SK-N-SH (cell line): ENCODE results near the gene HTT. TPM values are rescaled to one million over a fixed set of nuclear protein-coding genes. Genes with fewer than 3 reads are reported as not detected.

ENCODE experiments used
- CTCF ChIA-PET: fragments of 300-600, 350-600 bp; formaldehyde crosslinking; extraction: SDS; loops from one replicate; lab custom pipeline; 2021; lab: Yijun Ruan, JAX
- POLR2A ChIA-PET: fragments of 350-600 bp; sonication (Branson Sonifier 250); formaldehyde crosslinking; extraction: SDS; loops from one replicate; lab custom pipeline; 2020; ENCODE audit warnings: antibody characterized with exemption, inconsistent platforms; lab: Yijun Ruan, JAX
- DNase-seq: peaks from one replicate; pipeline ENCODE4 v3.0.0; 2012
- H2AFZ ChIP-seq: fragments of 200-600 bp; sonication (generic); 2 replicates; pipeline ENCODE4 v1.8.1; 2016; ENCODE audit warnings: antibody characterized with exemption, mild to moderate bottlenecking, low read depth
- H3F3A ChIP-seq: fragments of 200-600 bp; sonication (generic); replicated peaks from 2 replicates; pipeline ENCODE3; 2016; ENCODE audit warnings: antibody characterized with exemption, mild to moderate bottlenecking; ENCODE audit not compliant: insufficient read depth
- H3K27ac ChIP-seq, 2 experiments: fragments of 200-500 bp in 1 of 2; fragments of 200-600 bp in 1 of 2; sonication (Bioruptor generic) in 1 of 2; sonication (generic), shearing (Covaris generic) in 1 of 2; 2 replicates each; pipeline versions ENCODE4 v1.5.1 to v1.6.1; 2014 to 2016; ENCODE audit warnings: low read depth in 2 of 2, inconsistent platforms in 1 of 2, low read length in 1 of 2, mild to moderate bottlenecking in 1 of 2, mixed read lengths in 1 of 2
- H3K27me3 ChIP-seq: fragments of 200-600 bp; sonication (generic), shearing (Covaris generic); 2 replicates; pipeline ENCODE4 v1.6.1; 2016; ENCODE audit warnings: mixed run types; ENCODE audit not compliant: insufficient read depth
- H3K36me3 ChIP-seq, 2 experiments: fragments of 200-500 bp in 1 of 2; fragments of 200-600 bp in 1 of 2; sonication (Bioruptor generic) in 1 of 2; sonication (generic) in 1 of 2; replicated peaks in 1 of 2; 2 replicates each; pipeline versions ENCODE3 to v1.5.1; 2014 to 2016; ENCODE audit warnings: low read length in 1 of 2, mild to moderate bottlenecking in 1 of 2; ENCODE audit not compliant: insufficient read depth in 2 of 2, control insufficient read depth in 1 of 2
- H3K4me1 ChIP-seq, 2 experiments: fragments of 200-500 bp in 1 of 2; fragments of 200-600 bp in 1 of 2; sonication (Bioruptor generic) in 1 of 2; sonication (generic), shearing (Covaris generic) in 1 of 2; 2 replicates each; pipeline versions ENCODE4 v1.5.1 to v1.6.1; 2014 to 2016; ENCODE audit warnings: low read depth in 1 of 2, low read length in 1 of 2, mixed run types in 1 of 2; ENCODE audit not compliant: insufficient read depth in 2 of 2, control insufficient read depth in 1 of 2
- H3K4me2 ChIP-seq: fragments of 200-600 bp; sonication (generic), shearing (Covaris generic); 2 replicates; pipeline ENCODE4 v1.6.1; 2017; ENCODE audit warnings: mixed run types
- H3K4me3 ChIP-seq, 2 experiments: fragments of 200-500 bp in 1 of 2; fragments of 200-600 bp in 1 of 2; sonication (Bioruptor generic) in 1 of 2; sonication (generic), shearing (Covaris generic) in 1 of 2; 2 replicates each; pipeline versions ENCODE4 v1.5.1 to v1.8.1; 2014 to 2016; ENCODE audit warnings: low read depth in 2 of 2, inconsistent platforms in 1 of 2, low read length in 1 of 2, mild to moderate bottlenecking in 1 of 2, mixed read lengths in 1 of 2, moderate library complexity in 1 of 2
- H3K79me2 ChIP-seq: fragments of 200-600 bp; sonication (generic); 2 replicates; pipeline ENCODE4 v1.8.1; 2017; ENCODE audit warnings: mild to moderate bottlenecking; ENCODE audit not compliant: insufficient read depth
- H3K9ac ChIP-seq: fragments of 200-600 bp; sonication (generic); 2 replicates; pipeline ENCODE4 v1.6.1; 2017; ENCODE audit warnings: mixed run types
- H3K9me2 ChIP-seq: fragments of 200-600 bp; sonication (generic); 2 replicates; pipeline ENCODE4 v1.6.1; 2017; ENCODE audit warnings: mixed run types
- H3K9me3 ChIP-seq: fragments of 200-600 bp; sonication (generic); 2 replicates; pipeline ENCODE4 v1.6.1; 2017; ENCODE audit warnings: mixed run types, mild to moderate bottlenecking, moderate library complexity
- H4K20me1 ChIP-seq: fragments of 200-600 bp; sonication (generic); 2 replicates; pipeline ENCODE4 v1.6.1; 2017; ENCODE audit warnings: mild to moderate bottlenecking, mixed run types; ENCODE audit not compliant: insufficient read depth
- ELF1 ChIP-seq: IDR thresholded peaks from 2 replicates; pipeline ENCODE4 v1.4.0; 2012
- EP300 ChIP-seq, 2 experiments: IDR thresholded peaks; 2 replicates each; pipeline versions ENCODE4 v1.4.0 to v1.6.1; 2012; ENCODE audit warnings: borderline replicate concordance in 1 of 2, low read depth in 1 of 2, low read length in 1 of 2
- FOXJ3 ChIP-seq: sonication (generic); formaldehyde crosslinking; IDR thresholded peaks from 2 replicates; pipeline ENCODE4 v1.5.1; 2020; ENCODE audit warnings: mild to moderate bottlenecking, missing genetic modification reagents
- GABPA ChIP-seq: IDR thresholded peaks from 2 replicates; pipeline ENCODE4 v1.4.0; 2012; ENCODE audit warnings: low read depth, mild to moderate bottlenecking
- GATA2 ChIP-seq: sonication (generic); formaldehyde crosslinking; IDR thresholded peaks from 2 replicates; pipeline ENCODE4 v1.5.0; 2020; ENCODE audit warnings: mild to moderate bottlenecking, missing genetic modification reagents
- MAX ChIP-seq: IDR thresholded peaks from 2 replicates; pipeline ENCODE4 v1.4.0; 2012; ENCODE audit warnings: low read depth
- MEF2A ChIP-seq: IDR thresholded peaks from 2 replicates; pipeline ENCODE4 v1.4.0; 2012; ENCODE audit warnings: low read depth, borderline replicate concordance
- MXI1 ChIP-seq: IDR thresholded peaks from 2 replicates; pipeline ENCODE4 v1.6.1; 2012; ENCODE audit warnings: mild to moderate bottlenecking, low read depth, low read length, improper control_type of control experiment
- NFIC ChIP-seq: IDR thresholded peaks from 2 replicates; pipeline ENCODE4 v1.4.0; 2012; ENCODE audit warnings: borderline replicate concordance
- NRF1 ChIP-seq: IDR thresholded peaks from 2 replicates; pipeline ENCODE4 v1.6.1; 2012; ENCODE audit warnings: low read depth, mild to moderate bottlenecking, low read length
- PBX3 ChIP-seq: IDR thresholded peaks from 2 replicates; pipeline ENCODE4; 2012
- POLR2AphosphoS5 ChIP-seq: IDR thresholded peaks from 2 replicates; pipeline ENCODE4 v1.6.1; 2012; ENCODE audit warnings: low read depth, low read length
- RAD21 ChIP-seq: IDR thresholded peaks from 2 replicates; pipeline ENCODE4 v1.6.1; 2012; ENCODE audit warnings: mild to moderate bottlenecking, low read length
- REST ChIP-seq: IDR thresholded peaks from 2 replicates; pipeline ENCODE4 v1.6.1; 2012; ENCODE audit warnings: mild to moderate bottlenecking, low read depth, low read length, moderate library complexity
- RXRA ChIP-seq: IDR thresholded peaks from 2 replicates; pipeline ENCODE4 v1.4.0; 2012; ENCODE audit warnings: low read depth, mild to moderate bottlenecking, borderline replicate concordance
- TAF1 ChIP-seq: IDR thresholded peaks from 2 replicates; pipeline ENCODE4 v1.6.1; 2012; ENCODE audit warnings: low read depth, mild to moderate bottlenecking, low read length, moderate library complexity, borderline replicate concordance
- TCF12 ChIP-seq: IDR thresholded peaks from 2 replicates; pipeline ENCODE4 v1.4.0; 2012
- TEAD4 ChIP-seq: IDR thresholded peaks from 2 replicates; pipeline ENCODE4 v1.4.0; 2012; ENCODE audit warnings: mild to moderate bottlenecking, borderline replicate concordance; ENCODE audit not compliant: insufficient read depth
- USF1 ChIP-seq: IDR thresholded peaks from 2 replicates; pipeline ENCODE4 v1.4.0; 2012; ENCODE audit warnings: low read depth, borderline replicate concordance
- ZBTB33 ChIP-seq: IDR thresholded peaks from 2 replicates; pipeline ENCODE4 v1.4.0; 2012; ENCODE audit warnings: low read depth, borderline replicate concordance
- WGBS: methylation state at CpG from one replicate; pipeline ENCODE4 v1.1.6; 2017; ENCODE audit warnings: low lambda C conversion rate; 5-methylcytosine and 5-hydroxymethylcytosine counted together
- polyA plus RNA-seq, 3 experiments: library from polyadenylated mRNA; depleted of rRNA; stranded (reverse); fragments of >200 nt; gene quantifications; 2 replicates each; pipeline ENCODE4 v1.2.3, GENCODE V29; 2012

The HTT gene
- polyA plus RNA-seq, 1 of the 3 experiments (the other 2 are of a cell fraction): 11.3 TPM

GRCh38 chr4:3106339-3107186 lies 32.1 kb downstream of the HTT start (continued):
- TF ChIP-seq PBX3 (peak; percentile 80), RAD21 (peak; percentile 89), POLR2AphosphoS5 (no peak), TAF1 (no peak), REST (no peak), RXRA (no peak), MAX (no peak)

- WGBS: 85% methylated on average over 5 of the region's 5 CpGs
- H2AFZ ChIP-seq: no peak overlapping the region
- H3K9me2 ChIP-seq: no peaks in the 10 kb centered on the region
- no peaks in the 10 kb centered on the region for H3K27me3 ChIP-seq
- no peak overlapping the region for H3K4me3 ChIP-seq
- H3F3A ChIP-seq: peaks cover 18% of the 10 kb centered on the region
- CTCF ChIA-PET: interaction anchor here (0.6 to 3.6 kb wide), 43 partner anchors 9 to 634 kb away, joined by 3 to 34 read pairs (median 4); no protein-coding TSS in a partner anchor
- H3K9ac ChIP-seq: peak overlapping the region; percentile 3; the same call in 1 of the 2 replicates
- H3K36me3 ChIP-seq: peaks cover 15 to 51% of the 10 kb centered on the region in 2 experiments
- no peaks in the 10 kb centered on the region for H3K9me3 ChIP-seq
- peak overlapping the region; percentile 37 for H3K4me2 ChIP-seq
- TF ChIP-seq POLR2AphosphoS5: no peak
- TF ChIP-seq NFIC: no peak
- TF ChIP-seq TAF1: no peak
- no peak for TF ChIP-seq NRF1
- TF ChIP-seq MXI1: no peak
- TF ChIP-seq RXRA: no peak
- no peak for TF ChIP-seq MEF2A
- TF ChIP-seq TCF12: no peak
- TF ChIP-seq USF1: no peak
- no peak for TF ChIP-seq ZBTB33
- TF ChIP-seq TEAD4: no peak
- no peak for TF ChIP-seq EP300 (IDR thresholded peaks at IDR 0.05; ENCODE audit: borderline replicate concordance in 1 of 2, low read depth in 1 of 2, low read length in 1 of 2)
- TF ChIP-seq ELF1: no peak
- no peak for TF ChIP-seq FOXJ3 (CRISPR knock-in tag)
- TF ChIP-seq MAX: no peak
- no peak for TF ChIP-seq GABPA
- no peak for TF ChIP-seq GATA2 (CRISPR knock-in tag)
- TF ChIP-seq PBX3: no peak
- H3K27ac ChIP-seq: peak overlapping the region in 1 of 2 experiments; percentile 55; a peak in 2 of 4 replicates
- no peak for DNase-seq
- H4K20me1 ChIP-seq: no peaks in the 10 kb centered on the region
- POLR2A ChIA-PET: no interaction called here
- H3K79me2 ChIP-seq: peaks cover 21% of the 10 kb centered on the region; the same call in 1 of the 2 replicates
- peaks cover 3 to 24% of the 10 kb centered on the region in 2 experiments; a peak in 3 of 4 replicates for H3K4me1 ChIP-seq
Observed at GRCh38 chr4:3107271-3107670, 32.8 kb downstream of the HTT start.
